Measurements from ENCODE around the gene GFI1B. TPM values are rescaled to one million over a fixed set of nuclear protein-coding genes. Genes with fewer than 3 reads are reported as not detected.

Gene GFI1B
- total RNA-seq, 1 experiment from 2014 or later: not detected

- no peaks in the 10 kb centered on the region for H3K4me1 Mint-ChIP-seq (ENCODE audit: low read depth, unreplicated experiment)
- intact Hi-C loops (cut with micrococcal nuclease; ENCODE audit: unreplicated experiment): no loop called here
- H3K27me3 Mint-ChIP-seq (ENCODE audit: unreplicated experiment): no peaks in the 10 kb centered on the region
- no peak overlapping the region for H3K27ac Mint-ChIP-seq (ENCODE audit: unreplicated experiment)
- CTCF ChIA-PET: no interaction called here
- no peaks in the 10 kb centered on the region for H3K9me3 Mint-ChIP-seq (ENCODE audit: low read depth, unreplicated experiment)
- TF ChIP-seq CTCF (IDR thresholded peaks at IDR 0.05; ENCODE audit: unreplicated experiment): no peak
- peaks cover 10% of the 10 kb centered on the region for H3K36me3 Mint-ChIP-seq (ENCODE audit: insufficient read depth, unreplicated experiment)
- DNase-seq: no peak
- no peak overlapping the region for H3K4me3 Mint-ChIP-seq (ENCODE audit: low read depth, unreplicated experiment)
- BruUV-seq (replicated peaks): no TSS peak
Observed at GRCh38 chr9:132939169-132939568, 39.3 kb upstream of the GFI1B start.

GRCh38 chr9:132942541-132943182, 35.8 kb upstream of the GFI1B start:
- no peak for DNase-seq
- CTCF ChIA-PET: no interaction called here

GRCh38 chr9:132943651-132944293, 34.7 kb upstream of the GFI1B start:
- Mint-ChIP-seq H3K4me3 (ENCODE audit: low read depth, unreplicated experiment) (peak overlapping the region; percentile 78), H3K27ac (ENCODE audit: unreplicated experiment) (peak overlapping the region; percentile 94), H3K4me1 (ENCODE audit: low read depth, unreplicated experiment) (peaks cover 6% of the 10 kb centered on the region), H3K9me3 (ENCODE audit: low read depth, unreplicated experiment) (no peaks in the 10 kb centered on the region), H3K27me3 (ENCODE audit: unreplicated experiment) (no peaks in the 10 kb centered on the region), H3K36me3 (ENCODE audit: insufficient read depth, unreplicated experiment) (peaks cover 22% of the 10 kb centered on the region)
- TF ChIP-seq CTCF (IDR thresholded peaks at IDR 0.05; ENCODE audit: unreplicated experiment): no peak
- no TSS peak for BruUV-seq (replicated peaks)
- CTCF ChIA-PET: no interaction called here
- intact Hi-C loops (cut with micrococcal nuclease; ENCODE audit: unreplicated experiment): no loop called here
- DNase-seq: no peak

More at GRCh38 chr9:132942541-132943182, 35.8 kb upstream of the GFI1B start:
- Mint-ChIP-seq H3K36me3 (ENCODE audit: insufficient read depth, unreplicated experiment) (peaks cover 22% of the 10 kb centered on the region), H3K27ac (ENCODE audit: unreplicated experiment) (no peak overlapping the region), H3K9me3 (ENCODE audit: low read depth, unreplicated experiment) (no peaks in the 10 kb centered on the region), H3K4me3 (ENCODE audit: low read depth, unreplicated experiment) (peak overlapping the region; percentile 78), H3K27me3 (ENCODE audit: unreplicated experiment) (no peaks in the 10 kb centered on the region), H3K4me1 (ENCODE audit: low read depth, unreplicated experiment) (peaks cover 6% of the 10 kb centered on the region)
- TF ChIP-seq CTCF (IDR thresholded peaks at IDR 0.05; ENCODE audit: unreplicated experiment): no peak
- no TSS peak for BruUV-seq (replicated peaks)
- intact Hi-C loops (cut with micrococcal nuclease; ENCODE audit: unreplicated experiment): no loop called here

GRCh38 chr9:132944294-132945185, 34.0 kb upstream of the GFI1B start, which contains the start of gene TSC1:
Gene TSC1, minus strand, starts transcription at chr9:132944616. Its CDS starts 15,744 bp downstream, at chr9:132928872.
- CTCF ChIA-PET: no interaction called here
- H3K27ac Mint-ChIP-seq (ENCODE audit: unreplicated experiment): peak within 1 kb of the TSS; percentile 94
- DNase-seq: peak; percentile 94
- peaks cover 6% of the 10 kb centered on the region for H3K4me1 Mint-ChIP-seq (ENCODE audit: low read depth, unreplicated experiment)
- TF ChIP-seq CTCF (IDR thresholded peaks at IDR 0.05; ENCODE audit: unreplicated experiment): no peak
- no peaks in the 10 kb centered on the region for H3K9me3 Mint-ChIP-seq (ENCODE audit: low read depth, unreplicated experiment)
- no TSS peak for BruUV-seq (replicated peaks)
- no peaks in the 10 kb centered on the region for H3K27me3 Mint-ChIP-seq (ENCODE audit: unreplicated experiment)
- peak within 1 kb of the TSS; percentile 78 for H3K4me3 Mint-ChIP-seq (ENCODE audit: low read depth, unreplicated experiment)
- intact Hi-C loops (cut with micrococcal nuclease; ENCODE audit: unreplicated experiment): no loop called here
- H3K36me3 Mint-ChIP-seq (ENCODE audit: insufficient read depth, unreplicated experiment): peaks cover 22% of the 10 kb centered on the region
